A549 (cell line): ENCODE results near the gene OSBPL2. TPM values are rescaled to one million over a fixed set of nuclear protein-coding genes. Genes with fewer than 3 reads are reported as not detected.

ENCODE experiments used
- ATAC-seq, 2 experiments: fragments of 200-7000 bp in 1 of 2; fragments of >200 bp in 1 of 2; cut with Nextera tagmentation in 1 of 2; cut with Tn5 transposase in 1 of 2; 3 replicates each; pipeline versions ENCODE4 v1.8.0 to v1.9.1; 2018 to 2020; ENCODE audit warnings: mild to moderate bottlenecking in 1 of 2, moderate library complexity in 1 of 2
- CTCF ChIA-PET: fragments of 300-600 bp; sonication (Branson Sonifier 250); formaldehyde crosslinking; extraction: SDS; loops from one replicate; lab custom pipeline; 2021; ENCODE audit warnings: antibody characterized with exemption, inconsistent platforms; lab: Yijun Ruan, JAX
- POLR2A ChIA-PET: fragments of 350-600 bp; formaldehyde crosslinking; extraction: SDS; loops from one replicate; lab custom pipeline; 2021; ENCODE audit warnings: antibody characterized with exemption, inconsistent platforms; lab: Yijun Ruan, JAX
- DNase-seq, 2 experiments: peaks; one replicate each; pipeline versions ENCODE4 v3.0.0 to v3.0.0-alpha.2; 2011 to 2016; ENCODE audit warnings: low read depth in 1 of 2, low spot score in 1 of 2
- FAIRE-seq: peaks from 2 replicates; lab custom pipeline; 2011; peaks lifted over from hg19 to GRCh38; lab: Jason Lieb, UNC
- H3K27ac ChIP-seq, 2 experiments: fragments of >200 bp; sonication (Bioruptor Twin); formaldehyde crosslinking; 3 replicates each; pipeline ENCODE4 v1.5.1; 2016 to 2017
- H3K4me1 ChIP-seq: fragments of >200 bp; sonication (Bioruptor Twin); formaldehyde crosslinking; 3 replicates; pipeline ENCODE4 v1.6.1; 2016
- H3K4me2 ChIP-seq: fragments of >200 bp; sonication (Bioruptor Twin); formaldehyde crosslinking; 3 replicates; pipeline ENCODE4 v1.6.1; 2016
- H3K4me3 ChIP-seq: fragments of >200 bp; sonication (Bioruptor Twin); formaldehyde crosslinking; 3 replicates; pipeline ENCODE4 v1.5.1; 2016
- H3K9me3 ChIP-seq: fragments of >200 bp; sonication (Bioruptor Twin); formaldehyde crosslinking; 3 replicates; pipeline ENCODE4 v1.6.1; 2016
- ATOH8 ChIP-seq: fragments of 250-450 bp; sonication (Bioruptor Pico); IDR thresholded peaks from 2 replicates; pipeline ENCODE4 v1.5.0; 2020; ENCODE audit warnings: low read depth, mild to moderate bottlenecking, moderate library complexity
- BCL3 ChIP-seq: fragments of >200 bp; sonication (Bioruptor Twin); formaldehyde crosslinking; IDR thresholded peaks from 3 replicates; pipeline ENCODE4 v1.6.1; 2016
- CHD2 ChIP-seq: fragments of 150-350 bp; IDR thresholded peaks from 2 replicates; pipeline ENCODE4 v1.6.1; 2014; ENCODE audit warnings: low read length; ENCODE audit not compliant: partially characterized antibody
- CHD4 ChIP-seq: fragments of 200-600 bp; sonication (generic); IDR thresholded peaks from 2 replicates; pipeline ENCODE4 v1.6.1; 2016; ENCODE audit warnings: antibody characterized with exemption, mild to moderate bottlenecking, borderline replicate concordance
- EHF ChIP-seq: fragments of 250-450 bp; sonication (Bioruptor Pico); IDR thresholded peaks from 2 replicates; pipeline ENCODE4 v1.5.0; 2020; ENCODE audit warnings: mild to moderate bottlenecking
- EP300 ChIP-seq, 2 experiments: fragments of >200 bp; sonication (Bioruptor Twin); formaldehyde crosslinking; IDR thresholded peaks; 2 replicates in 1 of 2; 3 replicates in 1 of 2; pipeline ENCODE4 v1.6.1; 2016 to 2017
- FOXS1 ChIP-seq: fragments of 250-450 bp; sonication (Bioruptor Pico); IDR thresholded peaks from 2 replicates; pipeline ENCODE4 v1.5.0; 2020; ENCODE audit warnings: mild to moderate bottlenecking, moderate library complexity
- HES2 ChIP-seq: fragments of >200 bp; sonication (Bioruptor Twin); formaldehyde crosslinking; IDR thresholded peaks from 2 replicates; pipeline ENCODE4 v1.6.1; 2016
- HEYL ChIP-seq: fragments of 250-450 bp; sonication (Bioruptor Pico); IDR thresholded peaks from 2 replicates; pipeline ENCODE4 v1.8.0; 2021; ENCODE audit warnings: mild to moderate bottlenecking, moderate library complexity
- JUN ChIP-seq, 2 experiments: fragments of >200 bp; sonication (Bioruptor Twin); formaldehyde crosslinking; IDR thresholded peaks; 2 replicates in 1 of 2; 3 replicates in 1 of 2; pipeline ENCODE4 v1.6.1; 2016 to 2017
- KDM5A ChIP-seq: fragments of 200-600 bp; sonication (generic); IDR thresholded peaks from 2 replicates; pipeline ENCODE4 v1.6.1; 2016; ENCODE audit warnings: antibody characterized with exemption, mild to moderate bottlenecking
- MAFK ChIP-seq: fragments of 450-650 bp; IDR thresholded peaks from 2 replicates; pipeline ENCODE4 v1.6.1; 2014; ENCODE audit not compliant: partially characterized antibody
- MAX ChIP-seq: IDR thresholded peaks from 2 replicates; pipeline ENCODE4 v1.6.1; 2012
- MAZ ChIP-seq: fragments of 150-350 bp; IDR thresholded peaks from 2 replicates; pipeline ENCODE4 v1.6.1; 2014; ENCODE audit warnings: antibody characterized with exemption, low read depth, low read length, borderline replicate concordance
- MYC ChIP-seq: IDR thresholded peaks from 2 replicates; pipeline ENCODE4 v1.6.1; 2012; ENCODE audit warnings: mild to moderate bottlenecking, inconsistent platforms, low read length, improper control_type of control experiment, borderline replicate concordance
- POLR2A ChIP-seq: IDR thresholded peaks from 2 replicates; pipeline ENCODE4 v1.6.1; 2012; ENCODE audit warnings: mild to moderate bottlenecking, low read length
- POLR2AphosphoS2 ChIP-seq: conservative IDR thresholded peaks from 2 replicates; pipeline ENCODE4 v1.6.1; 2012; ENCODE audit warnings: low read length, improper control_type of control experiment, inconsistent platforms
- RCOR1 ChIP-seq: fragments of 150-350 bp; IDR thresholded peaks from 2 replicates; pipeline ENCODE4 v1.6.1; 2014; ENCODE audit warnings: antibody characterized with exemption, low read length, low read depth
- SREBF2 ChIP-seq: fragments of 450-650 bp; IDR thresholded peaks from 2 replicates; pipeline ENCODE4 v1.6.1; 2014; ENCODE audit warnings: mild to moderate bottlenecking, moderate library complexity
- USF2 ChIP-seq: fragments of 450-650 bp; IDR thresholded peaks from 2 replicates; pipeline ENCODE4 v1.6.1; 2014; ENCODE audit warnings: antibody characterized with exemption
- ZC3H11A ChIP-seq: fragments of 450-650 bp; IDR thresholded peaks from 2 replicates; pipeline ENCODE4 v1.6.1; 2014; ENCODE audit warnings: antibody characterized with exemption, mild to moderate bottlenecking
- WGBS: methylation state at CpG from one replicate; pipeline ENCODE4 v1.1.6; 2017; ENCODE audit errors: missing lambda C conversion rate; 5-methylcytosine and 5-hydroxymethylcytosine counted together
- polyA plus RNA-seq, 4 experiments: library from polyadenylated mRNA; depleted of rRNA in 3 of 4; stranded (reverse); fragments of >200 nt; fragmentation: RNase III in 1 of 4; extraction: RNeasy Plus Mini Kit Qiagen cat#74134 plus additional on column Dnase treatment in 1 of 4; gene quantifications; 2 replicates in 3 of 4; 3 replicates in 1 of 4; pipeline ENCODE4 v1.2.3, GENCODE V29; 2011 to 2017

Gene OSBPL2
- polyA plus RNA-seq, 2 of the 4 experiments (the other 2 are of a cell fraction): 14.6 to 14.8 TPM

GRCh38 chr20:62318400-62319345, 80.4 kb downstream of the OSBPL2 start:
- DNase-seq: peak in 1 of 2 experiments; percentile 58
- Histone ChIP-seq H3K4me2 (no peak overlapping the region), H3K4me3 (no peak overlapping the region), H3K27ac (peak overlapping the region in 1 of 2 experiments; percentile 70; a peak in 2 of 6 replicates), H3K4me1 (peaks cover 11% of the 10 kb centered on the region; the same call in 2 of the 3 replicates), H3K9me3 (peaks cover 33% of the 10 kb centered on the region)
- no peak for FAIRE-seq
- ATAC-seq: peak; percentile 14 to 29; a peak in 5 of 6 replicates
- CTCF ChIA-PET: interaction anchor here (1.7 to 4.9 kb wide), 3 partner anchors 12 to 64 kb away, joined by 5 to 29 read pairs (median 23); no protein-coding TSS in a partner anchor
- POLR2A ChIA-PET: interaction anchor here (1.2 to 1.5 kb wide), 2 partner anchors 31 to 45 kb away, joined by 3 to 8 read pairs; no protein-coding TSS in a partner anchor
- 87% methylated on average over 29 of the region's 36 CpGs for WGBS
- TF ChIP-seq MAX (no peak), POLR2AphosphoS2 (peak; percentile 49; the same call in 1 of the 2 replicates)

GRCh38 chr20:62319346-62319909, 81.1 kb downstream of the OSBPL2 start:
- peaks cover 11% of the 10 kb centered on the region; the same call in 2 of the 3 replicates for H3K4me1 ChIP-seq
- 0 out of 5 replicates have a peak, but pooled peaks of 1 of the 2 experiments have one; percentile 24 for TF ChIP-seq JUN (IDR thresholded peaks at IDR 0.05)
- TF ChIP-seq POLR2AphosphoS2: peak; percentile 15; the same call in 1 of the 2 replicates
- TF ChIP-seq ATOH8: no peak
- H3K27ac ChIP-seq: no peak overlapping the region
- no peak overlapping the region for H3K4me3 ChIP-seq
- H3K9me3 ChIP-seq: peaks cover 33% of the 10 kb centered on the region
- CTCF ChIA-PET: interaction anchor here (1.5 to 4.9 kb wide), 3 partner anchors 11 to 63 kb away, joined by 4 to 29 read pairs (median 5); no protein-coding TSS in a partner anchor
- POLR2A ChIA-PET: interaction anchor here (1.5 kb wide), 1 partner anchor 31 kb away, joined by 8 read pairs; no protein-coding TSS in a partner anchor
- no peak overlapping the region for H3K4me2 ChIP-seq
- FAIRE-seq: no peak
- DNase-seq: no peak
- no peak for ATAC-seq
- WGBS: 91% methylated on average over 26 of the region's 29 CpGs

- H3K9me3 ChIP-seq: peaks cover 22% of the 10 kb centered on the region
- 93% methylated on average over 16 of the region's 22 CpGs for WGBS
- FAIRE-seq (no peak), DNase-seq (peak; percentile 37 to 71), ATAC-seq (peak; percentile 6 to 25; a peak in 4 of 6 replicates)
- peaks cover 11% of the 10 kb centered on the region; the same call in 2 of the 3 replicates for H3K4me1 ChIP-seq
- peak overlapping the region in 1 of 2 experiments; percentile 57; a peak in 2 of 6 replicates for H3K27ac ChIP-seq
- H3K4me3 ChIP-seq: no peak overlapping the region
- ChIA-PET POLR2A (interaction anchor here (0.5 to 1.1 kb wide), 2 partner anchors 10 to 48 kb away, joined by 3 read pairs; no protein-coding TSS in a partner anchor), CTCF (interaction anchor here (0.8 to 1.6 kb wide), 7 partner anchors 9 to 62 kb away, joined by 3 to 6 read pairs (median 4); partner anchors contain the start of gene ADRM1)
- H3K4me2 ChIP-seq: no peak overlapping the region
- TF ChIP-seq RCOR1 (no peak), MAZ (no peak), CHD2 (no peak), HES2 (no peak), MYC (no peak), BCL3 (no peak), KDM5A (no peak), MAX (no peak), ZC3H11A (no peak), SREBF2 (no peak), USF2 (no peak), HEYL (CRISPR knock-in tag) (no peak), EHF (no peak), EP300 (IDR thresholded peaks at IDR 0.05) (no peak), FOXS1 (no peak), CHD4 (no peak), MAFK (no peak), POLR2A (no peak)
- TF ChIP-seq, all 56 proteins: peak for 0
Observed at GRCh38 chr20:62320581-62321354, 82.4 kb downstream of the OSBPL2 start.
